H1 (cell line): ENCODE results near the gene RGS6. TPM values are rescaled to one million over a fixed set of nuclear protein-coding genes. Genes with fewer than 3 reads are reported as not detected.

Experiments used
- CTCF ChIA-PET: fragments of 300-600 bp; sonication (Branson Sonifier 250); formaldehyde crosslinking; loops from one replicate; lab custom pipeline; 2021; ENCODE audit not compliant: partially characterized antibody; lab: Charles Lee
- POLR2A ChIA-PET: fragments of 300-600 bp; sonication (Branson Sonifier 250); formaldehyde crosslinking; loops from one replicate; lab custom pipeline; 2021; ENCODE audit warnings: inconsistent platforms; ENCODE audit not compliant: partially characterized antibody; lab: Charles Lee
- DNase-seq, 2 experiments: peaks; one replicate each; pipeline versions ENCODE4 v3.0.0 to v3.0.0-alpha.2; 2010 to 2022; ENCODE audit warnings: low spot score in 2 of 2, low read depth in 1 of 2, mixed read lengths in 1 of 2
- FAIRE-seq: peaks from 2 replicates; lab custom pipeline; 2011; peaks lifted over from hg19 to GRCh38; lab: Jason Lieb, UNC
- H2AFZ ChIP-seq: 2 replicates; pipeline ENCODE4 v1.8.1; 2012; ENCODE audit warnings: low read length, inconsistent platforms
- H2AK5ac ChIP-seq: 2 replicates; pipeline ENCODE4 v1.6.1; 2013; ENCODE audit warnings: low read depth, low read length
- H2BK120ac ChIP-seq: replicated peaks from 2 replicates; pipeline ENCODE3; 2013; ENCODE audit warnings: low read depth, low read length, inconsistent platforms
- H2BK12ac ChIP-seq: 2 replicates; pipeline ENCODE4 v1.6.1; 2013; ENCODE audit warnings: low read depth, low read length
- H2BK15ac ChIP-seq: 2 replicates; pipeline ENCODE4 v1.6.1; 2013; ENCODE audit warnings: low read length
- H2BK20ac ChIP-seq: 2 replicates; pipeline ENCODE4 v1.6.1; 2013; ENCODE audit warnings: low read length
- H2BK5ac ChIP-seq: 2 replicates; pipeline ENCODE4 v1.6.1; 2013; ENCODE audit warnings: low read depth, low read length
- H3K14ac ChIP-seq: 2 replicates; pipeline ENCODE4 v1.6.1; 2013; ENCODE audit warnings: inconsistent platforms; ENCODE audit not compliant: insufficient read length
- H3K18ac ChIP-seq: 2 replicates; pipeline ENCODE4 v1.6.1; 2013; ENCODE audit warnings: low read length; ENCODE audit errors: extremely low read depth
- H3K23ac ChIP-seq: 2 replicates; pipeline ENCODE4 v1.6.1; 2013; ENCODE audit warnings: inconsistent platforms; ENCODE audit not compliant: insufficient read length
- H3K23me2 ChIP-seq: 2 replicates; pipeline ENCODE4 v1.6.1; 2013; ENCODE audit warnings: low read depth, low read length
- H3K27ac ChIP-seq: 2 replicates; pipeline ENCODE4 v1.6.1; 2011; ENCODE audit warnings: low read depth, low read length, inconsistent platforms
- H3K27me3 ChIP-seq, 4 experiments: replicated peaks in 1 of 4; 1 replicate in 1 of 4; 2 replicates in 3 of 4; pipeline versions ENCODE4 v1.6.1 to v1.8.1; 2011 to 2013; ENCODE audit warnings: low read length in 3 of 4, mild to moderate bottlenecking in 3 of 4, inconsistent platforms in 2 of 4, mixed read lengths in 2 of 4, moderate library complexity in 1 of 4; ENCODE audit not compliant: control insufficient read depth in 3 of 4, insufficient read depth in 3 of 4; ENCODE audit errors: extremely low read depth in 1 of 4
- H3K36me3 ChIP-seq, 4 experiments: 2 replicates each; pipeline versions ENCODE4 v1.6.1 to v1.8.1; 2011 to 2013; ENCODE audit warnings: mild to moderate bottlenecking in 4 of 4, low read length in 3 of 4, moderate library complexity in 2 of 4, control low read depth in 1 of 4, inconsistent platforms in 1 of 4; ENCODE audit not compliant: insufficient read depth in 4 of 4, control insufficient read depth in 2 of 4
- H3K4ac ChIP-seq: replicated peaks from 2 replicates; pipeline ENCODE3; 2013; ENCODE audit warnings: low read length, low read depth, mixed read lengths, inconsistent platforms; ENCODE audit not compliant: insufficient read length
- H3K4me1 ChIP-seq, 4 experiments: replicated peaks in 1 of 4; 1 replicate in 1 of 4; 2 replicates in 3 of 4; pipeline versions ENCODE4 v1.6.1 to v1.8.1; 2011 to 2013; ENCODE audit warnings: low read length in 3 of 4, inconsistent platforms in 2 of 4, mixed read lengths in 1 of 4; ENCODE audit not compliant: insufficient read depth in 4 of 4, control insufficient read depth in 3 of 4
- H3K4me2 ChIP-seq, 2 experiments: 2 replicates each; pipeline versions ENCODE4 v1.6.1 to v1.8.1; 2011 to 2013; ENCODE audit warnings: low read depth in 2 of 2, low read length in 2 of 2, control low read depth in 1 of 2, inconsistent platforms in 1 of 2, mild to moderate bottlenecking in 1 of 2; ENCODE audit not compliant: insufficient read depth in 1 of 2
- H3K4me3 ChIP-seq, 4 experiments: fragments of 200-600, 300-600 bp in 1 of 4; sonication (generic), shearing (Covaris generic), sonication (Bioruptor Twin) in 1 of 4; 2 replicates each; pipeline versions ENCODE4 v1.5.1 to v1.8.1; 2011 to 2016; ENCODE audit warnings: low read length in 4 of 4, low read depth in 3 of 4, control low read depth in 2 of 4, inconsistent platforms in 2 of 4, mild to moderate bottlenecking in 2 of 4, mixed read lengths in 1 of 4, moderate library complexity in 1 of 4; ENCODE audit not compliant: insufficient read depth in 2 of 4; ENCODE audit errors: extremely low read depth in 1 of 4
- H3K56ac ChIP-seq: replicated peaks from 2 replicates; pipeline ENCODE3; 2013; ENCODE audit warnings: low read depth, mild to moderate bottlenecking, mixed read lengths, low read length, inconsistent platforms; ENCODE audit not compliant: insufficient read length
- H3K79me1 ChIP-seq: 2 replicates; pipeline ENCODE4 v1.6.1; 2013; ENCODE audit warnings: low read depth, low read length, control low read depth
- H3K79me2 ChIP-seq, 2 experiments: 2 replicates each; pipeline versions ENCODE4 v1.6.1 to v1.8.1; 2012 to 2013; ENCODE audit warnings: low read length in 2 of 2, mild to moderate bottlenecking in 2 of 2, inconsistent platforms in 1 of 2; ENCODE audit not compliant: insufficient read depth in 2 of 2, control insufficient read depth in 1 of 2
- H3K9ac ChIP-seq, 4 experiments: replicated peaks in 1 of 4; 1 replicate in 1 of 4; 2 replicates in 3 of 4; pipeline versions ENCODE4 v1.6.1 to v1.8.1; 2011 to 2013; ENCODE audit warnings: low read depth in 3 of 4, low read length in 3 of 4, control low read depth in 2 of 4, mild to moderate bottlenecking in 2 of 4, moderate library complexity in 2 of 4, inconsistent platforms in 1 of 4; ENCODE audit errors: extremely low read depth in 1 of 4
- H3K9me3 ChIP-seq, 2 experiments: 2 replicates each; pipeline versions ENCODE4 v1.6.1 to v1.8.1; 2012 to 2013; ENCODE audit warnings: mild to moderate bottlenecking in 2 of 2, moderate library complexity in 2 of 2, control low read depth in 1 of 2, inconsistent platforms in 1 of 2, low read depth in 1 of 2, low read length in 1 of 2, mixed read lengths in 1 of 2; ENCODE audit not compliant: insufficient read depth in 2 of 2
- H4K20me1 ChIP-seq, 2 experiments: replicated peaks in 1 of 2; 2 replicates each; pipeline versions ENCODE3 to v1.8.1; 2011 to 2013; ENCODE audit warnings: inconsistent platforms in 2 of 2, low read length in 2 of 2, mild to moderate bottlenecking in 1 of 2; ENCODE audit not compliant: insufficient read depth in 2 of 2, control insufficient read depth in 1 of 2
- H4K5ac ChIP-seq: 2 replicates; pipeline ENCODE4 v1.6.1; 2013; ENCODE audit warnings: low read length, low read depth, mixed read lengths, inconsistent platforms; ENCODE audit not compliant: insufficient read length
- H4K8ac ChIP-seq: 2 replicates; pipeline ENCODE4 v1.8.0; 2013; ENCODE audit warnings: mild to moderate bottlenecking, moderate library complexity, low read length, inconsistent platforms; ENCODE audit not compliant: insufficient read depth; ENCODE audit errors: extremely low read depth
- H4K91ac ChIP-seq: replicated peaks from 2 replicates; pipeline ENCODE3; 2013; ENCODE audit warnings: low read length, mixed read lengths, inconsistent platforms; ENCODE audit not compliant: insufficient read length
- CBX5 ChIP-seq: fragments of 300-800, 300-1000 bp; sonication (generic); IDR thresholded peaks from 2 replicates; pipeline ENCODE4 v1.7.1; 2016; ENCODE audit warnings: antibody characterized with exemption, low read length, low read depth
- EGR1 ChIP-seq: IDR thresholded peaks from 2 replicates; pipeline ENCODE4 v1.6.1; 2011; ENCODE audit warnings: low read depth, low read length, borderline replicate concordance
- EP300 ChIP-seq, 2 experiments: IDR thresholded peaks; 1 replicate in 1 of 2; 2 replicates in 1 of 2; pipeline ENCODE4 v1.6.1; 2011 to 2012; ENCODE audit warnings: low read depth in 2 of 2, low read length in 2 of 2, mild to moderate bottlenecking in 2 of 2, borderline replicate concordance in 1 of 2, inconsistent platforms in 1 of 2, moderate library complexity in 1 of 2
- POLR2A ChIP-seq, 2 experiments: IDR thresholded peaks; 1 replicate in 1 of 2; 2 replicates in 1 of 2; pipeline ENCODE4 v1.6.1; 2011; ENCODE audit warnings: low read depth in 2 of 2, low read length in 2 of 2, mild to moderate bottlenecking in 2 of 2; ENCODE audit errors: control extremely low read depth in 1 of 2
- SIX5 ChIP-seq: IDR thresholded peaks from 2 replicates; pipeline ENCODE4 v1.6.1; 2011; ENCODE audit warnings: mild to moderate bottlenecking, low read depth, low read length
- TAF7 ChIP-seq: optimal IDR thresholded peaks from 2 replicates; pipeline ENCODE3; 2011; ENCODE audit warnings: low read depth, mild to moderate bottlenecking, inconsistent platforms, low read length, moderate library complexity, borderline replicate concordance
- TBP ChIP-seq: IDR thresholded peaks from 2 replicates; pipeline ENCODE4 v1.6.1; 2011; ENCODE audit warnings: low read depth, low read length, improper control_type of control experiment
- TEAD4 ChIP-seq: IDR thresholded peaks from 2 replicates; pipeline ENCODE4 v1.6.1; 2012; ENCODE audit warnings: low read depth, low read length, inconsistent platforms, mixed read lengths
- WGBS, 2 experiments: shearing (Covaris generic) in 1 of 2; methylation state at CpG; one replicate each; pipeline versions ENCODE4 v1.1.6 to v1.1.7; 2013 to 2015; ENCODE audit warnings: low lambda C conversion rate in 2 of 2, mixed read lengths in 2 of 2, inconsistent platforms in 1 of 2, low coverage in 1 of 2, missing lambda C conversion rate in 1 of 2; ENCODE audit not compliant: insufficient replicate concordance in 2 of 2, insufficient coverage in 1 of 2, insufficient read length in 1 of 2; ENCODE audit errors: extremely low coverage in 1 of 2, missing lambda C conversion rate in 1 of 2; 5-methylcytosine and 5-hydroxymethylcytosine counted together
- polyA plus RNA-seq, 7 experiments: library from polyadenylated mRNA; depleted of rRNA in 3 of 7; stranded (reverse) in 5 of 7; unstranded in 2 of 7; fragments of >200 nt in 5 of 7; fragments of 200-250 nt in 2 of 7; gene quantifications; 1 replicate in 5 of 7; 2 replicates in 1 of 7; 4 replicates in 1 of 7; pipeline versions ENCODE4 v1.2.1 to v1.2.3, GENCODE V29; 2011 to 2013; ENCODE audit warnings: missing spikeins in 2 of 7, mixed read lengths in 2 of 7
- total RNA-seq: library from RNA; stranded (reverse); fragmentation: NEBNext Ultra II Directional; extraction: Animal tissue kit (Norgen Biotek cat#: 25700); gene quantifications from 2 replicates; pipeline ENCODE4 v1.2.1, GENCODE V29; 2021
- TF ChIP-seq, protein P1 (sequence below), 3 experiments: IDR thresholded peaks; 1 replicate in 2 of 3; 2 replicates in 1 of 3; pipeline versions ENCODE4 v1.5.1 to v1.6.1; 2011; ENCODE audit warnings: low read length in 3 of 3, mild to moderate bottlenecking in 3 of 3, inconsistent platforms in 2 of 3, low read depth in 1 of 3, moderate library complexity in 1 of 3; ENCODE audit not compliant: insufficient read depth in 1 of 3; ENCODE audit errors: control extremely low read depth in 1 of 3

Gene RGS6
- total and polyA plus RNA-seq, 2 of the 8 experiments (the other 6 are each of a cell fraction or from before 2014, with no cell fraction given), result 0.26 to 1.1 TPM

- Histone ChIP-seq H3K4me2 (no peak overlapping the region), H2BK12ac (no peak overlapping the region), H4K20me1 (no peaks in the 10 kb centered on the region), H3K56ac (no peak overlapping the region), H2BK15ac (no peak overlapping the region), H3K14ac (no peak overlapping the region), H3K18ac (no peak overlapping the region), H3K23me2 (no peaks in the 10 kb centered on the region), H3K4me3 (no peak overlapping the region), H4K5ac (no peak overlapping the region), H3K9ac (no peak overlapping the region), H3K79me1 (no peaks in the 10 kb centered on the region), H3K9me3 (no peaks in the 10 kb centered on the region), H3K79me2 (no peaks in the 10 kb centered on the region), H2BK120ac (no peak overlapping the region), H2AK5ac (no peak overlapping the region), H4K8ac (no peak overlapping the region), H3K36me3 (no peaks in the 10 kb centered on the region), H3K23ac (no peak overlapping the region), H3K27me3 (peaks cover 0 to 2% (median 0%) of the 10 kb centered on the region in 4 experiments; a peak in 2 of 7 replicates), H3K4ac (no peak overlapping the region), H2BK5ac (no peak overlapping the region), H2AFZ (no peak overlapping the region), H3K4me1 (no peaks in the 10 kb centered on the region), H2BK20ac (no peak overlapping the region), H4K91ac (no peak overlapping the region), H3K27ac (no peak overlapping the region)
- TF ChIP-seq POLR2A (IDR thresholded peaks at IDR 0.05; ENCODE audit: control extremely low read depth in 1 of 2, low read depth in 2 of 2, low read length in 2 of 2) (no peak), TEAD4 (no peak), EP300 (IDR thresholded peaks at IDR 0.05; ENCODE audit: borderline replicate concordance in 1 of 2, low read depth in 2 of 2, low read length in 2 of 2) (no peak), SIX5 (no peak), CBX5 (no peak), TBP (no peak), EGR1 (no peak), TAF7 (no peak)
- TF ChIP-seq, protein P1, sequence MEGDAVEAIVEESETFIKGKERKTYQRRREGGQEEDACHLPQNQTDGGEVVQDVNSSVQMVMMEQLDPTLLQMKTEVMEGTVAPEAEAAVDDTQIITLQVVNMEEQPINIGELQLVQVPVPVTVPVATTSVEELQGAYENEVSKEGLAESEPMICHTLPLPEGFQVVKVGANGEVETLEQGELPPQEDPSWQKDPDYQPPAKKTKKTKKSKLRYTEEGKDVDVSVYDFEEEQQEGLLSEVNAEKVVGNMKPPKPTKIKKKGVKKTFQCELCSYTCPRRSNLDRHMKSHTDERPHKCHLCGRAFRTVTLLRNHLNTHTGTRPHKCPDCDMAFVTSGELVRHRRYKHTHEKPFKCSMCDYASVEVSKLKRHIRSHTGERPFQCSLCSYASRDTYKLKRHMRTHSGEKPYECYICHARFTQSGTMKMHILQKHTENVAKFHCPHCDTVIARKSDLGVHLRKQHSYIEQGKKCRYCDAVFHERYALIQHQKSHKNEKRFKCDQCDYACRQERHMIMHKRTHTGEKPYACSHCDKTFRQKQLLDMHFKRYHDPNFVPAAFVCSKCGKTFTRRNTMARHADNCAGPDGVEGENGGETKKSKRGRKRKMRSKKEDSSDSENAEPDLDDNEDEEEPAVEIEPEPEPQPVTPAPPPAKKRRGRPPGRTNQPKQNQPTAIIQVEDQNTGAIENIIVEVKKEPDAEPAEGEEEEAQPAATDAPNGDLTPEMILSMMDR (IDR thresholded peaks at IDR 0.05; ENCODE audit: control extremely low read depth in 1 of 3, insufficient read depth in 1 of 3, low read depth in 1 of 3, low read length in 3 of 3), result no peak
- ChIA-PET POLR2A (no interaction called here), CTCF (no interaction called here)
- FAIRE-seq (no peak), DNase-seq (no peak)
- WGBS, 2 experiments, result 95% methylated on average over 7 of the region's 7 CpGs; no CpG with 5 or more reads in 1 of the 2 experiments
Measured at GRCh38 chr14:71964716-71965115, 32.5 kb downstream of the RGS6 start.
